22Rv1 (cell line): ENCODE measurements around the gene ACVR1C.

ENCODE experiments used
- ZFX ChIP-seq: fragments of 450-650 bp; IDR thresholded peaks from 2 replicates; pipeline ENCODE4 v1.6.1; 2017; ENCODE audit warnings: antibody characterized with exemption, borderline replicate concordance
- TF ChIP-seq, protein P1 (sequence below): fragments of 450-650 bp; IDR thresholded peaks from 2 replicates; pipeline ENCODE4 v1.5.1; 2017; ENCODE audit warnings: mild to moderate bottlenecking

DNA sequence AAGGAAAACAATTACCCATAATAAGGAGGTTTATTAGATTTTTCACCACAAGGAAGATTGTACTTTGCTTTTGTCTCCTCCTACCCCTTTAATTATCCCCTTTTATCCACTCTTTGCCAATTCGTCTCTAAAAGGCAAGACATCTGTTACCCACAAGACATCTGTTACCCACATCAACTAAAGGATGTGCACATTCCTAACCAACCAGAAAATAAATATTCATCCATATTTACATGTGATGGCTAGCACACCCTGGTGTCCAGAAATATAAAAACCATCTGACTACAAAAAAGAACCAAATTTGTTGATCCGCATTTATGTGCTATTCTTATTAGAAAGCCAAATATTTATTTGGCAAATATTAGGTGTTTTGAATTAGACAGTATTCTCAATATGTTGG is 35.7 kb downstream of the ACVR1C start:
- TF ChIP-seq, protein P1, sequence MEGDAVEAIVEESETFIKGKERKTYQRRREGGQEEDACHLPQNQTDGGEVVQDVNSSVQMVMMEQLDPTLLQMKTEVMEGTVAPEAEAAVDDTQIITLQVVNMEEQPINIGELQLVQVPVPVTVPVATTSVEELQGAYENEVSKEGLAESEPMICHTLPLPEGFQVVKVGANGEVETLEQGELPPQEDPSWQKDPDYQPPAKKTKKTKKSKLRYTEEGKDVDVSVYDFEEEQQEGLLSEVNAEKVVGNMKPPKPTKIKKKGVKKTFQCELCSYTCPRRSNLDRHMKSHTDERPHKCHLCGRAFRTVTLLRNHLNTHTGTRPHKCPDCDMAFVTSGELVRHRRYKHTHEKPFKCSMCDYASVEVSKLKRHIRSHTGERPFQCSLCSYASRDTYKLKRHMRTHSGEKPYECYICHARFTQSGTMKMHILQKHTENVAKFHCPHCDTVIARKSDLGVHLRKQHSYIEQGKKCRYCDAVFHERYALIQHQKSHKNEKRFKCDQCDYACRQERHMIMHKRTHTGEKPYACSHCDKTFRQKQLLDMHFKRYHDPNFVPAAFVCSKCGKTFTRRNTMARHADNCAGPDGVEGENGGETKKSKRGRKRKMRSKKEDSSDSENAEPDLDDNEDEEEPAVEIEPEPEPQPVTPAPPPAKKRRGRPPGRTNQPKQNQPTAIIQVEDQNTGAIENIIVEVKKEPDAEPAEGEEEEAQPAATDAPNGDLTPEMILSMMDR: peak; percentile 20; the same call in 1 of the 2 replicates
- TF ChIP-seq ZFX: no peak
